Measurements from ENCODE around the gene SART1.

DNA sequence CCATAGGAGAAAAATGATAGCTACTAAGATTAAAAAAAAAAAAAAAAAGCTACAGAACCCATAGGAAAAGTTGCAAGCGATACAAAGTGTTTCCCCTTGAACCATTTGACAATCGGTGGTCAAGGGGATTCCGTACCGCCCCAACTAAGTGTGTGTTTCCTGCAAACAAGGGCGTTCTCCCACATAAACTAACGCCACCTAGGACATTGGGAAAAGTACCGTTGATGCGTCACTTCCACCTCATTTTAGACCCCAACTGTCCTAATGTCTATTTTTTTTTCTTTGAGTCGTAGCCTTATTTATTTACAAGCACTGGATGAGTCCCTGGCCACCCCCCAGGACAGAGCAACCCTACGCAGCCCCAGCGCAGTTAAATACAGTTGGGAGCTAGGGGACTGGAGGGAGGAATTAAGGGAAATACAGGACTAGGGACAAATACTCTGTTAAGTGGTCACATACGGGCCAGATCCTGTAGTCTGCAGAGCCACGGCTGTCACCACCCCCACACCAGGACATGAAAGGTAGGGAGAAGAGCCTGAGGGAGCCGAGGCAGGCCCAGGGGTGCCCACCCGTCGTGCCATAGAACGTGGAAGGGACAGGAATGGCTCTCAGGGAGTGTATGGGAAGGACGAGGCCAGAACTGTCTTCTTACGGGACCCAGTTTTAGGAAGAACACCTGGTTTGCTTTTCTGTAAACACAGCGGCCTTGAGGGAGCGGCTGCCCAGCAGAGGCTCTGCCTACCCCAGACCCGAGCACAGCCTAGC is 21.5 kb downstream of the SART1 start:
- no peak for TF ChIP-seq POLR2A (IDR thresholded peaks at IDR 0.05)
- no peak for TF ChIP-seq CTCF (IDR thresholded peaks at IDR 0.05 in 4 of 5, conservative IDR thresholded peaks at IDR 0.05 in 1 of 5)

Measured in gastrocnemius medialis (tissue), 4 donors.